Choroid plexus epithelial cell (primary cell): Measurements from ENCODE around the gene DUOXA2.
"Not testable (repeated sequence)": the region's sequence is repeated elsewhere in the genome, so short reads cannot be mapped to it uniquely, and the experiment has no call there.

Source experiments
- DNase-seq: peaks from one replicate; pipeline ENCODE4 v3.0.0-alpha.2; 2010; ENCODE audit warnings: low read depth
- H3K4me3 ChIP-seq: 2 replicates; pipeline ENCODE4 v1.5.1; 2011; ENCODE audit warnings: low read depth, mild to moderate bottlenecking, control low read depth, low read length, moderate library complexity
- TF ChIP-seq, protein P1 (sequence below): conservative IDR thresholded peaks from 2 replicates; pipeline ENCODE4 v1.5.1; 2011; ENCODE audit warnings: low read depth, mild to moderate bottlenecking, control low read depth, inconsistent platforms, low read length, moderate library complexity

Gene DUOXA2

DNA sequence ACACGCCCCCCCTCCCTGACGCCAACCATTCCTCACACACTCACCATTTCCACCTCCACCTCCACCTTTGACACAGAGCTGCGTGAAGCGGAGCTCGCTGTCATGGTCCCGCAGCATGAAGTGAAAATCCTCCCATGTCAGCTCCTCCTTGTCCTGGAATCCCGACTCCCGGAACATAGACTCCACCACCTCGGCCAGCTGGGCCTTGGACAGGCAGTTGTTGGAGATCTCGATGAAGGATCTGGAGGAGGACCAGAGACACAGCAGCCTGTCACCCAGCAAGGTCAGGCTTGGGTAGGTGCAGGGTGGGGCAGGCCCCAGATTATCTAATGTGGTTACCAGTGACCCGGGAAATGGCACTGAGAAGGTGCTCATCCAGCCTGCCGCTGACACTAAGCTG, 12.4 kb upstream of the DUOXA2 start:
- TF ChIP-seq, protein P1, sequence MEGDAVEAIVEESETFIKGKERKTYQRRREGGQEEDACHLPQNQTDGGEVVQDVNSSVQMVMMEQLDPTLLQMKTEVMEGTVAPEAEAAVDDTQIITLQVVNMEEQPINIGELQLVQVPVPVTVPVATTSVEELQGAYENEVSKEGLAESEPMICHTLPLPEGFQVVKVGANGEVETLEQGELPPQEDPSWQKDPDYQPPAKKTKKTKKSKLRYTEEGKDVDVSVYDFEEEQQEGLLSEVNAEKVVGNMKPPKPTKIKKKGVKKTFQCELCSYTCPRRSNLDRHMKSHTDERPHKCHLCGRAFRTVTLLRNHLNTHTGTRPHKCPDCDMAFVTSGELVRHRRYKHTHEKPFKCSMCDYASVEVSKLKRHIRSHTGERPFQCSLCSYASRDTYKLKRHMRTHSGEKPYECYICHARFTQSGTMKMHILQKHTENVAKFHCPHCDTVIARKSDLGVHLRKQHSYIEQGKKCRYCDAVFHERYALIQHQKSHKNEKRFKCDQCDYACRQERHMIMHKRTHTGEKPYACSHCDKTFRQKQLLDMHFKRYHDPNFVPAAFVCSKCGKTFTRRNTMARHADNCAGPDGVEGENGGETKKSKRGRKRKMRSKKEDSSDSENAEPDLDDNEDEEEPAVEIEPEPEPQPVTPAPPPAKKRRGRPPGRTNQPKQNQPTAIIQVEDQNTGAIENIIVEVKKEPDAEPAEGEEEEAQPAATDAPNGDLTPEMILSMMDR: no peak
- H3K4me3 ChIP-seq: no peak overlapping the region
- no peak for DNase-seq

DNA sequence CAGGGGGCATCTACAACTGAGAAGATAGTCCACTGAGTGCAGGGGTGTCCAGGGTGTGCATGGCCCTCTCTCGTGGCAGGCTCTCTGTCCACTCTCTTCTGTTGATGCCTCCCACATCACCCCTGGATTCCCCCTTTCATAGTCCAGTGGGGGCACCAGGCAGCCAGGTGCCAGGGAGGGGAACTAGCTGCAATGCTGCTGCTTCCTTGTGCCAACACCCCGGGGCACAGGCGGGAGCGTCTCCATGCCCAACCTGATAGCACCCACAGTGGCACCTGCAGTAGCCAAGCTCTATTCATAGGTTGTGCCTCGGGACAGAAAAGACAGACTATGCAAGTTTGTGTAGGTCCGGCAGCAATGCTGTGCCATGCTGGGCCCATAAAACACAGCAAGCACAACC, 11.9 kb upstream of the DUOXA2 start:
- no peak overlapping the region for H3K4me3 ChIP-seq
- no peak for DNase-seq
- TF ChIP-seq, protein P1: no peak

DNA sequence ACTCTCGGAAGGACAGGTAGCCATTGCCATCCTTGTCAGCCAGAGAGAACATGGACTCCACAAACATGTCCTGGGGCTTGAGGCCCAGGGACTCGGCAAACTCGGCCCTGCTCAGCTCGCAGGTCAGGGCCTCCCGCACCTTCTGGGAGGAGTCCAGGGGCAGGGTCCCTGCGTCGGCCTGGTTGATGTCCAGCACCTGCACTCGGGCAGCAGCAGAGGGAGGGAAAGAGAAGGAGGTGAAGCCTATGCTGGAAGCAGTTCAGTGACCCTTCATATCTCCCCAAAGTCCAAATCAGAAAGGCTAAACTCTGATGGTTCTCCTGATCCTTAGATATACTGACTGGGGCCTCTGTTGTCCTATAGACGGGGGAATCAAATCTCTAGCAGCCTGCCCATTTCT, 10.0 kb upstream of the DUOXA2 start:
- H3K4me3 ChIP-seq, DNase-seq: not testable (repeated sequence)

DNA sequence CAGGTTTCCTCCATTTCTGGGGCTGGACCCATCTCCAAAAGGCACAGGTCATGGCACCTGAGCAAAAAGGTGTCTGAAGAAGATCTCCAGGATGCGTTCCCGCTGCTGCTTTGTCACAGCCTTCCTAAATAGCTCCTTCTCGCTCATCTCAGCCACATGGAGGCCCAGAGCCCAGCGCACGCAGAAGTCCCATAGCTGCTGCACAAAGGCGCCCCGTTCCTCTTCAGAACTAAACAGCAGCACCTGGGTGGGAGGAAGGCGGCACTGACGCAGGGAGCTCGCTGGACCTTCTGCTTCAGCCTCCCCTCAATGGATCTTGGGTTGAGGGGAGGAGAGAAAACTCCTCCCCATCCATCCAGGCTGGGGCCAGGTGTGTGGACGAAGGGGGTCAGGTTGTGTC, 8.5 kb upstream of the DUOXA2 start:
- H3K4me3 ChIP-seq: no peak overlapping the region
- TF ChIP-seq, protein P1: no peak
- DNase-seq: no peak

DNA sequence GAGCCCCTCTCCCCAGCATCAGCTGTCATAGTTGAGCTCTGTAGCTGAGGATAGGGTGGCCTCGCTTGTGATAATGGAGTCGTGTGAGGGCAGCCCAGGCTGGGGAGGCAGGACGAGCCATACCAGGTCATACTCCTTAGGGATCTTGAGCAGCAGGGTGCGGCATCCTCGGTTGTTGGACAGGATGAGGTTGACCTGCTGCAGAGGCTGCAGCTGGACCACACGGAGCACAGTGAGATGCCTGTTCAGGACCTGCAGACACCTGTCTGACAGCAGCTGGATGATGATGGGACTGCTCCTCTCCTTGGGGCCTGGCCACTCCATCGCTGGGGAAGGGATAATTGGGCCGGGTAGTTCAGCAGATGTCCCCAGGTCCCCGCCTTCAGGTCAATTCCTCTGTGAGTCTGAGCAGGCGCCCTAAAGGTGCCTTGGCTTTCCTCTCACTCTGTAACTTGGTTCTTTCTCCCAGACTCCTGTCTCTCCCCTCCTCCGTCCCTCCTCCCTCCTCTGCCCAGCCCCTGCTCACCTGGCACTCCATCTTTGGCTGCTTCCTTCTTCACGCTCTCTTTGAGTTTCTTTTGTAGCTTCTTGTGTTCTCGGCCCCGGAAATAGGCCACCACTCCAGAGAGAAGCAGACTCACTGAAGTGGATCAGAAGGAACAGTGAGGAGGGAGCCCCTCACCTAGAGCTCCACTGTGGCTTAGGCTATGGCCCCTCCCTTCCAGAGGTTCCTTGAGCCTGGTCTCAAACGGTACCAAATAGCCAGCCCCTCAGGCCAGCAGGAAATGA, 7.9 kb upstream of the DUOXA2 start:
- H3K4me3 ChIP-seq: no peak overlapping the region
- TF ChIP-seq, protein P1: no peak
- DNase-seq: no peak

DNA sequence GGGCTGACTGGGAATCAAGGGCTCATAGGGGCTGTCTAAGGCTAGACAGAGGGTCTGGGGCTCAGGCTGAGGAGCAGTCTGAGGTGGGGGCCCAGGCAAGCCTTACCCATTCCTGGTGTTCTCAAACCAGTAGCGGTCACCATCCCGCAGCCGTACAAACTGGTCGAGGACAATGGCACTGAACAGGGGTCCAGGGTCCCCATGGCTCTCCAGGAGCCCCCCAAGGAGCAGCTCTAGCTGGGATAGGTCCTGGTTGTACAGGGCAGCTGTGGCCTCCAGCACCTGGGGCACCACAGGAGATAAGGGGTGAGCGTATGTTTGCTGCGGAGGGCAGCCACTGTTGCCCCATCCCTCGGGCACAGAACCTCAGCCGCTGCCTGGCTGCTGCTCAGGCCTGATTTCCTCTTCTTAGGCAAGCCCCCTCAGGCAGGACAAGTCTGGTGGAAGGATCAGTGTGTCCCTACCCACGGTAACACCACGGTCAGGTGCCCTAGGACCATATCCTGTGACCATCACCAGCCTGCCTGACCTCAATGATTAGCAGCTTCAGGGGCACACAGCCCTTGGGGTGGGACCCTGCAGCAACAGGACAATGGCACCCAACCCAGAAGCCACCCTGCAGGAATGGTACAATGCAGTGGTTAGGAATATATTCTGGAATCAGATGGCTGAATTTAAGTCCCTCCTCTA, 6.0 kb upstream of the DUOXA2 start:
- no peak overlapping the region for H3K4me3 ChIP-seq
- DNase-seq: no peak
- TF ChIP-seq, protein P1: no peak

DNA sequence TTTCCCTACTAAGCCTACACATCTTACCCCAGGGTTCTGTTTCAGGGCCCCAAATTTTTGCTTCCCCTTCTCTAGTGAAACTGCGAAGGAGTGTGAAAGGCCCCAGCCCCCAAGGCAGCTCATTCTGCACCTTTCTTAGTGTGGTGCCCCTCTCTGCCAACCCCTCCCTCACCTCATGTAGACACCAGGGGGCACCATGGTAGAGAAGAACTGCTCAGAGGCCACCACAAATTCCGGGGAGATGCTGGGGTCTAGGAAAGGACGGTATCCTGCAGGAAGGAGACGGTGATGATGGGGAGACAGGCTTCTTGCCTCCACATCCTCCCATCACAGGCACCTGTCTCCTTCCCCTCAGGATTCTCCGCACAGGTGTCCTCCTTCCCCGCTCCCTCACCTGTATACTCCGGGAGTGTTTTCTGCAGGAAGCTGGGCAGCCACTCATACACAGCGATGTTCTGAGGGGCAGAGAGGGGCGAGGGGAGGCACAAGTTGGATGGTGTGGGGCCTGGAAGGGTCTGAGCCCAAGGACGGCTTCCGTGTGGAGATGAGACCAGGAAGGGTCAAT, 3.8 kb upstream of the DUOXA2 start:
- no peak overlapping the region for H3K4me3 ChIP-seq
- TF ChIP-seq, protein P1: no peak
- DNase-seq: no peak
